NCI-H2196 (cell line): ENCODE results near the gene BTBD10.

ENCODE experiments used
- DNase-seq: peaks from one replicate; lab custom pipeline; 2025; ENCODE audit not compliant: unreplicated experiment; lab: John Stamatoyannopoulos, UW

Gene BTBD10

DNA sequence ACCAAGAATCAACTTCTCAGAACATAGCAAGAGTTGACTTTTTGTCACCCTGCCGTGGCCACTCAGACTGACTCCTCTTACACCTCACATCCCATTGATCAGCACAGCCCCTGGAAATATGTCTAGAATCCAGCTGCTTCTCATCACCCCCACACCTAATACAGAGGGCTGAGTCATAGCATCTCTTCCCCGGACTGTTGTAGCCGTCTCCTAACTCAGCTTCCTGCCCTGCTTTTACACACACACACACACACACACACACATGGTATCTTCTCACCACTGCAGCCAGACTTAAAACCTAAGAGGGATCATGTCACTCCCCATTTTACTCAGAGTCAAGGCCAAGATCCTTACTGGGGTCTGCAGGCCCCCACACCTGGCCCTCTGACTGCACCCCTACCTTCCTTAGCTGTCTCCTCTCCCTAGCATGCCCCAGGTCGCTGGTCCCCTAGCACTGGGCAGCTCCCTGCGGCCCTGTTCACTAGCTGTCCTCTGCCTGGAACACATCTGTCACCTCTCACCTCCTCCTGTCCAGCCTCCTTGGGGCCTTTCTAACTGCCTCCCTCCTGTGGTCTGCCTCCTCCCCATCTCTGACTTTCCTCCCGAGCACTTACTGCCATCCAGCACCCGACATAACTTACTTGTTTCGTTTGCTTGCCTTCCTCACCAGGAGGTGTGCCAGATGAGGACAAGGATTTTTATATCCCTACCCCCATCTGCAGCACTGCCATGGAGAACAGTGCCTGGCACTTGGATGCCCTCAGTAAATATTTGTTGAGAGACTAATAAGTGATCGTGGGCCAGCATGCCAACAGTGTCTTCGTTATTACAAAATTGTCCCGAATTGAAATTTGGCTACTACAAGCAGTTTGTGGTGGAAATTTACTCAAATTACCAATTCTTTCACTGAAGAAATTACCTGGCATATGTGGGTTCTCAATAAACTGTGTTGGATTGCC lies 123.5 kb downstream of the BTBD10 start:
- no peak for DNase-seq

- DNase-seq, result no peak
These were observed 124.5 kb downstream of the BTBD10 start for GRCh38 chr11:13338427-13339069.

DNA sequence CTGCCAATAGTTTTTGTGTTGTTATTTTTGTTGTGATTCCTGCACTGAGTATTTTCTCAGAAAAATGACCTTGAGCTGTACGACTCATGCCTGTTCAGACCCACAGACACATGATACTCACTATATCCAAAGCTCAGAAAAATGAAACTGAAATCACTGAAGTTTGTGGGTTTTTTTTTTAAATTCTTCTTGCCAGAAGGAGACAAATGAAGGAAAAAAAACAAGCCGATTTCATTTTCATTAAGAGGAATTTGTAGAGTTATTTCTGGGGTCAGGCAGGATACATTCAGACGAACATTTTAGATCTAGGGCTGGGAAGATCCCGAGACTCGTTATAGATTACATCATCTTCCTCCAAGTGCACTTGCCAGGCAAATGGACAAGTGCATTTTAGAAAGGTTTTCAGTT lies 125.0 kb downstream of the BTBD10 start:
- DNase-seq, result no peak
